Measurements from ENCODE around the gene SAMD3.
"Not testable (repeated sequence)": the region's sequence is repeated elsewhere in the genome, so short reads cannot be mapped to it uniquely, and the experiment has no call there.

SAMD3 gene

DNA sequence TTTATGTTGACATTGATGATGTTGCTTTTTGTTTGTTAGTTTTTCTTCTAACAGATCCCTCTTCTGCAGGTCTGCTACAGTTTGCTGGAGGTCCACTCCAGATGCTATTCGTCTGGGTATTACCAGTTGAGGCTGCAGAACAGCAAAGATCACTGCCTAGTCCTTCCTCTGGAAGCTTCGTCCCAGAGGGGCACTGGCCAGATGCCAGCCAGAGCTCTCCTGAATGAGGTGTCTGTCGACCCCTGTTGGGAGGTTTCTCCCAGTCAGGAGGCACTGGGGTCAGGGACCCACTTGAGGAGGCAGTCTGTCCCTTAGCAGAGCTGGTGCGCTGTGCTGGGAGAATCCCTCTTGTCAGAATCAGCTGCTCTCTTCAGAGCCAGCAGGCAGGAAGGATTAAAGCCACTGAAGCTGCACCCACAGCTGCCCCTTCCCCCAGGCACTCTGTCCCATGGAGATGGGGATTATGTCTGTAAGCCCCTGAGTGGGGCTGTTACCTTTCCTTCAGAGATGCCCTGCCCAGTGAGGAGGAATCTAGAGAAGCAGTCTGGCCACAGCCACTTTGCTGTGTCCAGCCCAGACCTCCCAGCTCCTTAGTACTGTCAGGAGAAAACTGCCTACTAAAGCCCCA is 49.3 kb downstream of the SAMD3 start:
- not testable (repeated sequence) for DNase-seq (ENCODE audit: low spot score)

- not testable (repeated sequence) for DNase-seq (ENCODE audit: low spot score)
These were observed 52.6 kb downstream of the SAMD3 start for GRCh38 chr6:130170160-130170559.

DNA sequence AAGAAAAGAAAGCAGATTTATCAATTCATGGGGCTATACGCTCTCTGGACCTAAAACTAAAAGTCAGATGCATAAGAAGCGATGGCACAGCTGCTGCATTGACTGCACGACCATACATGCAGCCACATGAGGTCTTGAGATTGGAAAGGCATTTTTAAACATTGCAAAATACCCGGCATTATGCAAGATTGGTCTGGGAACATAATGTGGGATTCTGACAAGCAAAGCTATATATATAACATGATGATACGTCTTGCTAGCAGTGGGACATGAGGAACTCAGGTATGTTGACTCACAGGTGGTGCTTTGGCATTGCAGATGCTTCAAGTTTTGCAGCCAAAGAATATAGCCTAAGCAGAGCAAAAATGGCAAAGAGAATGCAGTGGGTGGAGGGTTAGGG is 55.1 kb downstream of the SAMD3 start:
- DNase-seq (ENCODE audit: low spot score): no peak

GRCh38 chr6:130164251-130164650 is 58.5 kb downstream of the SAMD3 start:
- no peak for DNase-seq (ENCODE audit: low spot score)

DNA sequence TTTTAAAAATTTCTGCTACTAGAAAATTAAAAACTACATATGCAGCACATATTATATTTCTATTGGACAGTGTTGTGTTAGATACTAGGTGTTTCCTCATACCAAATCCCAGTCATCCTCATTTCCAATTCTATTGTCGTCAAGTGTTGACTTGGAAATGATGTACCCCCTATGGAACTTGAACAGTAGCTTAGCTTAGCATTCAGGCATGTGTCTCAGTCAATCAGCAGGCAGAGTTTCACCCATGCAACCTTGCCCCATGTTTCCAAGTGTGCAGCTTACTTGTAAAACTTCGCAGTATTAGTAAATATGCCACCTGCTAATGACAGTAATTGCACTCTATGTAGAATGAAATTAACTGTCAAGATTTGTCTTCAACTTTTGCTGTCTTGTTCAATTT is 59.5 kb downstream of the SAMD3 start:
- no peak for DNase-seq (ENCODE audit: low spot score)

- DNase-seq (ENCODE audit: low spot score): no peak
These were observed 60.3 kb downstream of the SAMD3 start for GRCh38 chr6:130162421-130162820.

- DNase-seq (ENCODE audit: low spot score): no peak
These were observed 60.9 kb downstream of the SAMD3 start for GRCh38 chr6:130161683-130162404.

GRCh38 chr6:130159956-130160355 is 62.8 kb downstream of the SAMD3 start:
- DNase-seq (ENCODE audit: low spot score): no peak

- DNase-seq (ENCODE audit: low spot score): no peak
These were observed 64.2 kb downstream of the SAMD3 start for GRCh38 chr6:130158548-130158947.

DNA sequence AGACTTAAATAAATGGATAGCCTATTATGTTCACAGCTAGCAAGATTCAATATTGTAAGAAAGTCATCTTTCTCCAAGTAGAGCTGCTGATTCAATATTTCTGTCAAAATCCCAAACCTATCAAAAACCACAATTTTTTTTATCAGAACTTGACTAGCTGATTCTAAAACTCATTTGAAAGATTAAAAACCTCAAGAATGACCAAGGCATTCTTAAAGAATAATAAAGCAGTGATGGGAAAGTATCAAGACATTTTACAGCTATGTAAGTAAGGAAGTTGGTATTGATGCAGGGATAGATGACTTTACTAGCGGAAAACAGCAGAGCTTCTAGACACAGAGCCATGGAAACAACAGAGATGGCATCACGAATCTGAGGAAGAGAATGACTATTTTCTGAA is 64.7 kb downstream of the SAMD3 start:
- no peak for DNase-seq (ENCODE audit: low spot score)

DNA sequence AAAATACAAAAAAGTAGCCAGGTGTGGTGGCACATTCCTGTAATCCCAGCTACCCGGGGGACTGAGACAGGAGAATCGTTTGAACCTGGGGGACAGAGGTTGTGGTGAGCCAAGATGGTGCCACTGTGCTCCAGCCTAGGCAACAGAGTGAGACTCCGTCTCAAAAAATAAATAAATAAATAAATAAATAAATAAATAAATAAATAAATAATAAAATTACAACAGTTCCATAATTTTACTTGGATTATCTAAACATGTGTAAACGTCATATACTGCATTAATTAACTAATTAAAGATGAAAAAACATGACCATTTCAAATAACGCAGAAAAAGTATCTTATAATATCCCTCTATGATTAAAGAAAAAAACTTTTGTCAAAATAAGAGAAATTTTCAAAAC is 65.8 kb downstream of the SAMD3 start:
- no peak for DNase-seq (ENCODE audit: low spot score)

- no peak for DNase-seq (ENCODE audit: low spot score)
These were observed 69.7 kb downstream of the SAMD3 start for GRCh38 chr6:130152908-130153510.

- no peak for DNase-seq (ENCODE audit: low spot score)
These were observed 71.8 kb downstream of the SAMD3 start for GRCh38 chr6:130150906-130151305.

DNA sequence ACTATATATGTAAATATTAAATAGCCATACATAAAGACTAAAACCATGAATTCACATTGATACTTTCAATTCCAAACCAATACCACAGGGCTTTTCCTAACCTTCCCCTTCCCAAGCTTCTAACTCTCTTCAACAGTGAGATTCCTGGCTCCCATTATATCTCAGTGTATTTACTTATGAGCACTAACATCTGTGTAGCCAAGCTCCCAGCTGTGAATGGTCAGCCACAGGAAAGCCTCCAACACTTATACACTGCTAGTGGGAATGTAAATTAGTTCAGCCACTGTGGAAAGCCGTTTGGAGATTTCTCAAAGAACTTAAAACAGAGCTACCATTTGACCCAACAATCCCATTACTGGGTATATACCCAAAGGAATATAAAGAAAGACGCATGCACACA is 73.7 kb downstream of the SAMD3 start:
- DNase-seq (ENCODE audit: low spot score): not testable (repeated sequence)

DNA sequence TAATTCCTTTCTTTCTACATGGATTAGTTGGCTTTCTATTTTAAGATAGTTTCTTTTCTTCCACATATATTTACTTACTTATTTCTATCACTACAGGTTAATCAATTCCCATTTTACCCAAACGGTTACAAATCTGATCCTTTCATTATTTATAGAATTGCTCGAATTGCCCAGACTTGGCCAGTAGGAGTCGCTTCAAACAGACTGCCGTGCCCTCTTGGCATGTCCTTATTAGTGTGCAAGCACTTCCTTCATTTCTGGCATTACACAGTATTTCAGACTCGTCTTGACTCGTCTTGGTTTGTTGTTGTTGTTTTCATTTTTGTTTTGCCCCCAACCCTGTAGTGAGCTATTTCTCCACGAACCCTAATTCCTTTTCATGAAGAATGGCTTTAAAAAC is 74.6 kb downstream of the SAMD3 start:
- DNase-seq (ENCODE audit: low spot score): no peak

DNA sequence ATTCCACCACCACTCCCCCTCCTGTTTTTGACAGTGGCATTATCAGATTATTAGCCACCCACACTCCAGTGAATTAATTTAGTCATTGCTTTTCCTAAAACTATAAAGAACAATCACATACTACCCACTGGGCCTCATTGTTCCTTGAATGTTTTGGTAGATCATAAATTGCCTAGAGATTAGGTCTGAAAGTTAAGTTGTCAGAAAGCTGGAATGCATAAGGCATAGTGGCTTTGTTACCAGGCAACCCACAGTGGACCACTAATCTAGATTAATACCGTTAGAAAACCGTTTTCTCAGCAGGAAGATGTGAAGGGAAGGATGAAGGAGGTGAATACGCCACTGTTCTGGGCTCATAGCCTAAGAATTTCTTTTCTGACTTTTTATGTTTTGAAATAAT is 75.6 kb downstream of the SAMD3 start:
- DNase-seq (ENCODE audit: low spot score): no peak

GRCh38 chr6:130143709-130144108 is 79.0 kb downstream of the SAMD3 start:
- no peak for DNase-seq (ENCODE audit: low spot score)

GRCh38 chr6:130140084-130140483 is 82.7 kb downstream of the SAMD3 start:
- no peak for DNase-seq (ENCODE audit: low spot score)

DNA sequence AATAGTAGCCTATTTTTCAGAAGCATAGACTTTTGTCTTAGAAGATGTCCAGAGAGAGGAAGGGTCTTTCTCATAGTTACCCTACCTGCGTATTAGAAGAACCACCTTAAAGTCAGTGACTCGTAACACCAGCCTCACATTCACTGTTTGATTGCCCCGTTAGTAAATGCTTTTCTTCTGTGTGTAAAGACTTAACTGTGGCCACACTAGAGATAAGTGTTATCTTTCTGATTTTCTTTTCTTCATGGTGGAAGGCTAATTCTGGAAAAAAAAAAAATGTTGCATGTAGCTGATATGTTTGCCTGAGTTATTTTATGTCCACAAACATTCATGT is 83.9 kb downstream of the SAMD3 start:
- DNase-seq (ENCODE audit: low spot score): no peak

DNA sequence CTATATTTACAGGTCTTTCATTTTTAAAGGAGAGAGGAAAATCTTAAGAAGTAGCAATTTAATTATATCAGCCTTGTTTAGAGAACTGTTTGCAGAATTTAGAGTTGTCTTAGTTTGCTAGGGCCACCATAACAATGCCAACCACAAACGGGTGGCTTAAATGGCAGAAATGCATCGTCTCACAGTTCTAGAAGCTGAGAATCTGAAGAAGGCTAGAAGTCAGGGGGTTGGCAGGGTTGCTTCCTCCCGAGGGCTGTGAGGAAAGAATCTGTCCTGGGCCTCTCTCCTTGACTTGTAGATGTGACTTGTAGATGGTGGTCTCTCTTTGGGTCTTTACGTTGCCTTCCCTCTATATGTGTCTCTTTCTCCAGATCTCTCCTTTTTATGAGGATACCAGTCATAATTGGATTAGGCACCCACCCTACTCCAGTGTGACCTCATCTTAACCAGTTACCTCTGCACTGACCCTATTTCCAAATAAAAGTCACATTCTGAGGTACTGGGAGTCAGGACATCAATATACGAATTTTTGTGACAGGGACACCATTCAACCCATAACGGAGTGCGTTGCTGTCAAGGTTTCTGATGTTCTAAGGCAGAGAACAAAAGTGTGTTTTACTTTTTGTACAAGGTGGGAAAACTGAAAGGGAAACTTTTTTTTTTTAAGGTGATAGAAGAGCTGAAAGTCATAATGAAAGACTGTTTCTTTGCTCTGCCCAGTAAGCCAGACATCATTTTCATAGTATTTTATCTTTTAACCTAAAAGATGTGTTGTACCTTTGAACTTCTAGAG is 84.4 kb downstream of the SAMD3 start:
- DNase-seq (ENCODE audit: low spot score): no peak

- DNase-seq (ENCODE audit: low spot score): no peak
These were observed 86.0 kb downstream of the SAMD3 start for GRCh38 chr6:130136798-130137197.

GRCh38 chr6:130134582-130134981 is 88.2 kb downstream of the SAMD3 start:
- DNase-seq (ENCODE audit: low spot score): no peak

DNA sequence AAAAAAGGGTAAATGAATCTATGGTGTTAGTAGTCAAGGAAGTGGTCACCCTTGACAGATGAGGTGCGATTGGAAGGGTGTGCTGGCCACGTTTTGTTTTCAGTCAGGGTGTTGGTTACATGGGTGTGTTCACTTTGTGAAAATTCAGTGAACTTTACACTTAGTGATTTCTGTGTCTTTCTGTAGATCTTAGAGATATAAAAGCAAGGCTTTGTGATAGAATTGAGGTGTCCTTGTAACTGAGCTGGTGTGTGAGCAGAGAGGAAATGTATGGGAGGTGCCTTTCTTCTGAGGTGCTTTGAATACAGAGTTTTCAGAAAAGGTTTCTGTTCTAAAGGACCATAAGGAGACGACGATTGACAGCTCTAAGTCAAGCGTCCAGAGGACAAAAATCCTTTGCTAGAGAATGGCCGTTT is 90.5 kb downstream of the SAMD3 start:
- DNase-seq (ENCODE audit: low spot score): no peak

All from left forelimb (tissue), 1 donor.